Urinary bladder (tissue), 4 donors: ENCODE results near the gene SLCO1C1. TPM values are rescaled to one million over a fixed set of nuclear protein-coding genes. Genes with fewer than 3 reads are reported as not detected.
"Not testable (repeated sequence)": the region's sequence is repeated elsewhere in the genome, so short reads cannot be mapped to it uniquely, and the experiment has no call there.

ENCODE experiments used
- DNase-seq: peaks from one replicate; pipeline ENCODE4 v3.0.0-alpha.2; 2015; ENCODE audit errors: extremely low spot score
- H3K27ac ChIP-seq: one replicate; pipeline ENCODE4 v1.5.1; 2013; ENCODE audit warnings: low read depth, mild to moderate bottlenecking, moderate library complexity
- H3K36me3 ChIP-seq: one replicate; pipeline ENCODE4 v1.6.1; 2013; ENCODE audit warnings: mild to moderate bottlenecking, moderate library complexity; ENCODE audit not compliant: insufficient read depth
- H3K4me1 ChIP-seq: one replicate; pipeline ENCODE4 v1.6.1; 2013; ENCODE audit warnings: mild to moderate bottlenecking, moderate library complexity; ENCODE audit not compliant: insufficient read depth
- H3K4me3 ChIP-seq: one replicate; pipeline ENCODE4 v1.5.1; 2013; ENCODE audit warnings: low read depth, low read length
- WGBS: extraction: QIAGEN DNeasy Blood & Tissue Kit; methylation state at CpG from one replicate; pipeline ENCODE4 v1.1.7; 2013; 5-methylcytosine and 5-hydroxymethylcytosine counted together
- polyA plus RNA-seq: library from polyadenylated mRNA; stranded (reverse); fragments of 200-250 nt; gene quantifications from one replicate; pipeline ENCODE4 v1.2.3, GENCODE V29; 2013
- total RNA-seq: library from RNA; depleted of rRNA; stranded (reverse); fragments of >200 nt; gene quantifications from one replicate; pipeline ENCODE4 v1.2.3, GENCODE V29; 2014
- donor health status: healthy with polysubstance abuse.
- donor health status: healthy.

The SLCO1C1 gene
- total and polyA plus RNA-seq, 2 donors, result 0.27 to 4.9 TPM

- no peak for DNase-seq
- H3K36me3 ChIP-seq, result no peaks in the 10 kb centered on the region
- 53% methylated on average over 1 of the region's 1 CpG for WGBS
- no peak overlapping the region for H3K4me3 ChIP-seq
- H3K4me1 ChIP-seq, result no peaks in the 10 kb centered on the region
- H3K27ac ChIP-seq, result no peak overlapping the region
Measured at GRCh38 chr12:20731274-20731673, 36.1 kb downstream of the SLCO1C1 start.

DNA sequence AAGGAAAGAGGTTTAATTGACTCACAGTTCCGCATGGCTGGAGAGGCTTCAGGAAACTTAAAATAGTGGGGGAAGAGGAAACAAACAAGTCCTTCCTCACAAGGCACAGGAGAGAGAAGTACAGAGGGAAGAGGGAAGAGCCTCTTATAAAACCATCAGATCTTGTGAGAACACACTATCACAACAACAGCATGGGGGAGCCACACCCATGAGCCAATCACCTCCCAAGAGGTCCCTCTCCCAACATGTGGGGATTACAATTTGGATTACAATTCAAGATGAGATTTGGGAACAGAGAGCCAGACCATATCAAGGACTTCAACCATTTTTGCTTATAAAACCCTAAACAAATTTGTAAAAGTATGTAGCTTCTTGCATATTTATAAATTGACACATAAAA is 45.8 kb downstream of the SLCO1C1 start:
- H3K4me3 ChIP-seq, result no peak overlapping the region
- no peaks in the 10 kb centered on the region for H3K36me3 ChIP-seq
- WGBS, result 92% methylated on average over 1 of the region's 1 CpG
- H3K4me1 ChIP-seq, result no peaks in the 10 kb centered on the region
- DNase-seq, result no peak
- no peak overlapping the region for H3K27ac ChIP-seq

- Histone ChIP-seq H3K4me1 (no peaks in the 10 kb centered on the region), H3K4me3 (no peak overlapping the region), H3K36me3 (no peaks in the 10 kb centered on the region), H3K27ac (no peak overlapping the region)
- 94% methylated on average over 1 of the region's 1 CpG for WGBS
- DNase-seq, result no peak
Measured at GRCh38 chr12:20748198-20748597, 53.1 kb downstream of the SLCO1C1 start.

DNA sequence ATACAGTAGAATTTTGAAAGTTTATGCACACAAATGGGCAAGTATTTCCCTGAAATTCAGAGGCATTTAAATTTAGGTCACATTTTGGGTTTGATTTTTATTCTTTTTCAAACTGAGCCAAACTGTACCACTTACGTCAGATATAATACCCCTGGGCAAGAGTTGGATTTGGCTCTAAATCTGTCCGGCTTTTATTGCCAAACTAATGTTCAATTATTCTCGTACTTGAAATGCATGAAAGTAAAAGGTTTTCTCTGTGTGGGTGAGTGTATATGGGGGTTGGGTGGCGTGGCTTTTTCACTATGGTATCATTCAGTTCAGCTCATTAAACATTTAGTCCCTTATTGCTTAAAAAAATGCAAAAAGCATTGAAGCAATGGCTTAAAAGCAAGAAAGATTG is 55.9 kb downstream of the SLCO1C1 start:
- Histone ChIP-seq H3K27ac (no peak overlapping the region), H3K36me3 (no peaks in the 10 kb centered on the region), H3K4me3 (no peak overlapping the region), H3K4me1 (no peaks in the 10 kb centered on the region)
- 65% methylated on average over 4 of the region's 4 CpGs for WGBS
- DNase-seq, result no peak

DNA sequence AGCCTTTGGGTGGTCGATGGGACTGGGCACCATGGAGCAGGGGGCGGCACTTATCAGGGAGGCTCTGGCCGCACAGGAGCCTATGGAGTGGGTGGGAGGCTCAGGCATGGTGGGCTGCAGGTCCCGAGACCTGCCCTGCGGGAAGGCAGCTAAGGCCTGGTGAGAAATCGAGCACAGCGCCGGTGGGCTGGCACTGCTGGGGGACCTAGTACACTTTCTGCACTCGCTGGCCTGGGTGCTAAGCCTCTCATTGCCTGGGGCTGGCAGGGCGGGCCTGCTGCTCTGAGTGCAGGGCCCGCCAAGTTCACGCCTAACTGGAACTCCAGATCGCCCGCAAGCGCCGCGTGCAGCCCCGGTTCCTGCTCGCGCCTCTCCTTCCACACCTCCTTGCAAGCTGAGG is 82.3 kb downstream of the SLCO1C1 start:
- Histone ChIP-seq H3K36me3 (no peaks in the 10 kb centered on the region), H3K27ac (no peak overlapping the region), H3K4me1 (no peaks in the 10 kb centered on the region), H3K4me3 (no peak overlapping the region)
- 88% methylated on average over 20 of the region's 20 CpGs for WGBS
- no peak for DNase-seq

GRCh38 chr12:20778969-20779368 is 83.8 kb downstream of the SLCO1C1 start:
- Histone ChIP-seq H3K4me3 (no peak overlapping the region), H3K4me1 (no peaks in the 10 kb centered on the region), H3K27ac (no peak overlapping the region), H3K36me3 (no peaks in the 10 kb centered on the region)
- WGBS, result 87% methylated on average over 2 of the region's 2 CpGs
- DNase-seq, result no peak

DNA sequence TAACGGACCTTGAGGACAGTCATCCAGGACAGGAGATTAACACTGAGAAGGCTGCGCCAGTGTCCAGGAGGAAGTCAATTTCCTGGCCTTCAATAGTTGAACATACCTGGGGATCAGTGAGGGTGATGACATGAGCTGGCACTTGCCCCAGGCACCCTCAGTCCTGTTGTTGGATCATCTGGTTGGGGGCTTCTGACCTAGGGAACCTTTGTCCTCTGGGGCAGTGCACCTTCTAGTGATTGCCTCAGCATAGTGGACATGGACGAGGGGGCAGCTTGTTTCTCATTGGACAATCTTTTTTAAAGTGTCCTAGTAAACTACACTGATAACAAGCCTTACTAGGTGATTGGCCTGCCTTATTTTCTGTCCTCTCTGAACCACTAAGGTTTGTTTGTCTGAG is 84.8 kb downstream of the SLCO1C1 start:
- not testable (repeated sequence) for H3K27ac ChIP-seq, H3K4me3 ChIP-seq
- 79% methylated on average over 3 of the region's 3 CpGs for WGBS

GRCh38 chr12:20783796-20784357 is 88.7 kb downstream of the SLCO1C1 start:
- DNase-seq, H3K4me3 ChIP-seq, H3K4me1 ChIP-seq, H3K36me3 ChIP-seq, H3K27ac ChIP-seq: not testable (repeated sequence)
- WGBS, result 93% methylated on average over 13 of the region's 13 CpGs

More for the DNA sequence above, 84.8 kb downstream of the SLCO1C1 start:
- H3K4me1 ChIP-seq, DNase-seq, H3K36me3 ChIP-seq: not testable (repeated sequence)

- H3K36me3 ChIP-seq, result no peaks in the 10 kb centered on the region
- 97% methylated on average over 1 of the region's 1 CpG for WGBS
- H3K4me1 ChIP-seq, result no peaks in the 10 kb centered on the region
- no peak for DNase-seq
- no peak overlapping the region for H3K27ac ChIP-seq
- H3K4me3 ChIP-seq, result no peak overlapping the region
Measured at GRCh38 chr12:20792971-20793370, 97.8 kb downstream of the SLCO1C1 start.

DNA sequence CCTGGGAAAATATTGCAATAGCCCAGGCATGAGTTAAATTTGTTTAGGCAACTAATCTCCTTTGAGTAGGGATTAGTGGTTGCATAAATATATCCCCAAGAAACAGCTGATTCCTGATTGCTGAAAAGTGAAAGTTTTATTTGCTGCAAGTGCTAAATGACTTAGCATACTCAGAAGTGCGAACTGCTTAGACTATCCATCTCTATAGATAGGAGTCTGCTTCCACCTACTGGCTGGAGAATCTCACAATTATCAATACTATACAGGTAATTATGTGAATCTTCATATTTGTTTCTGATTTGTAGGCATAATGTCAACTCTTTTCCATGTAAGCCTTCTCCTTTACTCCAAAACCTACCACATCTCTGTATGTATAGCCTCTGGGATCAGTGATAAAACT is 103.4 kb downstream of the SLCO1C1 start:
- Histone ChIP-seq H3K4me3 (no peak overlapping the region), H3K4me1 (no peaks in the 10 kb centered on the region), H3K36me3 (no peaks in the 10 kb centered on the region), H3K27ac (no peak overlapping the region)
- no peak for DNase-seq
- WGBS, result 49% methylated on average over 1 of the region's 1 CpG

GRCh38 chr12:20800160-20800559 is 105.0 kb downstream of the SLCO1C1 start:
- no peaks in the 10 kb centered on the region for H3K4me1 ChIP-seq
- H3K27ac ChIP-seq, result no peak overlapping the region
- DNase-seq, result no peak
- 96% methylated on average over 1 of the region's 1 CpG for WGBS
- no peaks in the 10 kb centered on the region for H3K36me3 ChIP-seq
- no peak overlapping the region for H3K4me3 ChIP-seq

DNA sequence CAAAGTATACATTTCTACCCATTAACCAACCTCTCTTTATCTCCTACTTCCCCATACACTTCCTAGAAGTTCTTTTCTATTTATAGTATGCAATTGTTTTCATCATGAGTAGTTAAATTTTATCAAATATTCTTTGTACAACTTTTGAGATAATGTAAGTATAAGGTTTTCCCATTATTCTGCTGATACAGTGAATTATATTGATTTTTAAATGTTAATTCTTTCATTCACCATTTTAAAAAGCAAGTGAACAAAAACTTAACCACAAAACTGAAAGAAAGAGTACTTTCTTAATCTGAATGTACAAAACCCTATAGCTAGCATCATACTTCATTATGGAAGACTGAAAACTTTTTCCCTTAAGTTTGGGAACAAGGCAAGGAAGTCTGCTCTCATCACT is 105.9 kb downstream of the SLCO1C1 start:
- Histone ChIP-seq H3K27ac (no peak overlapping the region), H3K4me1 (no peaks in the 10 kb centered on the region)
- no peak for DNase-seq

More for the DNA sequence above, 105.9 kb downstream of the SLCO1C1 start:
- Histone ChIP-seq H3K4me3 (no peak overlapping the region), H3K36me3 (no peaks in the 10 kb centered on the region)
